HG03060 (cell line): ENCODE data around the gene ZCCHC7.
"Not testable (repeated sequence)": the region's sequence is repeated elsewhere in the genome, so short reads cannot be mapped to it uniquely, and the experiment has no call there.

Source experiments
- ATAC-seq: cut with Tn5 transposase; IDR thresholded peaks from one replicate; pipeline ENCODE4 v1.9.1; 2021; ENCODE audit warnings: low read depth, moderate number of reproducible peaks; ENCODE audit not compliant: unreplicated experiment

Gene ZCCHC7

GRCh38 chr9:37202091-37202490 is 81.7 kb downstream of the ZCCHC7 start:
- ATAC-seq: no peak

GRCh38 chr9:37203456-37203855 is 83.1 kb downstream of the ZCCHC7 start:
- not testable (repeated sequence) for ATAC-seq

GRCh38 chr9:37206121-37206620 is 85.8 kb downstream of the ZCCHC7 start:
- ATAC-seq: no peak

GRCh38 chr9:37209431-37210386 is 89.3 kb downstream of the ZCCHC7 start:
- no peak for ATAC-seq

- ATAC-seq: no peak
These were observed 90.6 kb downstream of the ZCCHC7 start for GRCh38 chr9:37210737-37211523.

- no peak for ATAC-seq
These were observed 92.1 kb downstream of the ZCCHC7 start for GRCh38 chr9:37212435-37212834.

- no peak for ATAC-seq
These were observed 95.0 kb downstream of the ZCCHC7 start for GRCh38 chr9:37215381-37215780.

- ATAC-seq: no peak
These were observed 95.5 kb downstream of the ZCCHC7 start for GRCh38 chr9:37215830-37216229.

- ATAC-seq: no peak
These were observed 96.8 kb downstream of the ZCCHC7 start for GRCh38 chr9:37217161-37217560.

- no peak for ATAC-seq
These were observed 98.5 kb downstream of the ZCCHC7 start for GRCh38 chr9:37218800-37219425.

- ATAC-seq: no peak
These were observed 100.6 kb downstream of the ZCCHC7 start for GRCh38 chr9:37220971-37221370.

- ATAC-seq: no peak
These were observed 101.2 kb downstream of the ZCCHC7 start for GRCh38 chr9:37221489-37222106.

- ATAC-seq: no peak
These were observed 109.1 kb downstream of the ZCCHC7 start for GRCh38 chr9:37229455-37229854.

GRCh38 chr9:37229882-37230482 is 109.6 kb downstream of the ZCCHC7 start:
- no peak for ATAC-seq

GRCh38 chr9:37236822-37237221 is 116.4 kb downstream of the ZCCHC7 start:
- no peak for ATAC-seq

GRCh38 chr9:37238122-37238521 is 117.7 kb downstream of the ZCCHC7 start:
- ATAC-seq: no peak

GRCh38 chr9:37239224-37239859 is 119.0 kb downstream of the ZCCHC7 start:
- ATAC-seq: no peak

GRCh38 chr9:37239921-37240320 is 119.5 kb downstream of the ZCCHC7 start:
- no peak for ATAC-seq

- no peak for ATAC-seq
These were observed 121.0 kb downstream of the ZCCHC7 start for GRCh38 chr9:37241340-37241739.
